ENCODE results near the gene RAP1GAP. TPM values are rescaled to one million over a fixed set of nuclear protein-coding genes. Genes with fewer than 3 reads are reported as not detected.

The RAP1GAP gene
- total RNA-seq, 1 donor from 2014 or later = 18.8 TPM

DNA sequence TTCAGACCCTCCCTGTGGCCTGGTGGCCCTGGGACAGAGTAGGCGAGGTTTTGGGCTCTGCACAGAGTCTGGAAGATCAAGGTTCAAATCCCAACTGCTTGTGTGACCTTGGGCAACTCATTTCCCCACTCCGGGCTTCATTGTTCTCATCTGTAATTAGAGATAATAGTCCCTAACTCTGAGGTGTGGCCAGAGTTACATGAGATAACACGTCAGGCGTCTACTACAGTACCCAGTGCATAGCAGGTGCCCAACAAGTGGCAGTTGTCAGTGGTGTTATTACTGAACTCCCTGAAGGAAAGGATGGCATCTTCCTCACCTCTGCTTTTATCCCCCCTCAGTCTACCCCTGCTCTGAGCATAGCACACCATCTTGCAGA lies 20.8 kb downstream of the RAP1GAP start:
- no peak for FAIRE-seq
- no peak for DNase-seq (ENCODE audit: low spot score in 2 of 2)

DNA sequence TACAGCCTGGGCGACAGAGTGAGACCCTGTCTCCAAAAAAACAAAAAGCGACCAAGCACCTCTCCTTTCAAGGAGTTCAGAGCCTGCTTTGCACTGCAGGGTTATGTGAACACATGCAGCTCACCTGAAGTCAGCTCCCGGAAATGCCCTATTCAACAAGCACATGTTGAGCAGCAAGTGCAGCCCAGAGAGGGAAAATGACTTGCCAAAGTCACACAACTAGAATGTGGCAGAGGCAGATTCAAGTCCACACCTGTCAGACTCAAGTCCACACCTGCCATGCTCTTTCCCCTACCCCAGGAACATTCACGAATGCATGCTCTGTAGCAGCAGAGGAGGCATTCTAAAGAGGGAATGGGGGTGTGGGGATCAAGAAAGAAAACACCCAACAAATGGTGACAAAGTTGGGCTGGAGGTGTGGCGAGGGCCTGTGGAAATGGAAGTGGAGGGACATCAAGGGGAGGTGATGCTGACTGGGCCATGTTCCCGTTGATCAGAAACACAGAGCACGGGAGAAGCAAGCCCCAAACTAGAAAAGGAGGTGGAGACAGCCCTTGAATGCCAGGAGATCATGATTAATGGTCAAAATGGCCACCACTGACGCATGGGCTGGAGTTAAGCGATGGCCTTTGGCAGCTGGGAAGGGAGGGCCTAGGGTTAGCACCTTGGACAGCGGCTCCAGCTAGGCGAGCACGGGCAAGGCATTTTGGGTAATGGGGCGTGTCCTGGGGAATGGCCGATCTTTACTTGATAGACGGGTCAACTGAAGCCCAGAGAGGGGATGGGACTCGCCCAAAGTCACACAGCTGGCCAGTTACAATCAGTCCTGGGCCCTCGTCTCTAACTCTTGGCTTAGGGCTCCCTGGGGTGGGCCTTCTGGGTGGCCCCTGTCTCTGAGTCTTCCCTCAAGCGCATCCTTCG lies 21.5 kb downstream of the RAP1GAP start:
- FAIRE-seq = no peak
- no peak for DNase-seq (ENCODE audit: low spot score in 2 of 2)

DNA sequence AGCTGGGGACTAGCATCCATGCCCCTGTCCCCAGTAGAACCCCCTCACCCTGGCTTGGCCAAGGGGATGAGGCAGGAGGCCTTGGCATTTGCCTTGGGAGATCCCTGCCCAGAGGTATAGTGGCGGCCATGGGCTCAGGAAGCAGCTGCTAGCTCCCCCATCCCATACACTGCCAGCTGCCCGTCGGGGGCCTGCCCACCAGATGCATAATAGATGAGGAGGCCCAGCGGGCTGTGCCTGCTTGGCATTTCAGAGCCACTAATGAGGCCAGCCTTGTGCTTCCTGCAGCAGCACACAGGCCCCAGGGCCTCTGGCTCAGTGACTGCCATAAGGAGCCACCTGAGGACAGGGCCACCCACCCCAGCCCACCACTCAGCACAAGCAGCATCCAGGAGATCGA lies 23.6 kb downstream of the RAP1GAP start:
- FAIRE-seq (no peak), DNase-seq (ENCODE audit: low spot score in 2 of 2) (no peak)

DNA sequence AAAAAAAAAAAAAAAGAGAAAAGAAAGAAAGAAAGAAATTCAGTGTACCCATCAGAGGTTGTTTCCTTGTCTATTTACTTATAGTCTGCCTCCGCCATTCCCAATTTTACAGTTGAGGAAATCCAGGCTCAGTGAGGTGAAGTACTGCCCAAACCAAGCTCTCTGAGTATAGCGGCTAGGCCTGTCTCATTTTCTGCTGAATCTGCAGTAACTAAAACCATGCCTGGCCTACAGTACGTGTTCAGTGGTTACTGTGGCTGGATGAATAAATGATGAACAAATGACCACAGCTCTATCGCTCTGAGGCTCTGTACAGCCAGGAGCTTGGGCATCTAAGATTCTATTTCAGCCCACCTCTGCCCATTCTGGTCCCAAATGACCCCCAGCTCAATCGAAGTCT lies 24.3 kb downstream of the RAP1GAP start:
- no peak for FAIRE-seq
- DNase-seq (ENCODE audit: low spot score in 2 of 2) = no peak

DNA sequence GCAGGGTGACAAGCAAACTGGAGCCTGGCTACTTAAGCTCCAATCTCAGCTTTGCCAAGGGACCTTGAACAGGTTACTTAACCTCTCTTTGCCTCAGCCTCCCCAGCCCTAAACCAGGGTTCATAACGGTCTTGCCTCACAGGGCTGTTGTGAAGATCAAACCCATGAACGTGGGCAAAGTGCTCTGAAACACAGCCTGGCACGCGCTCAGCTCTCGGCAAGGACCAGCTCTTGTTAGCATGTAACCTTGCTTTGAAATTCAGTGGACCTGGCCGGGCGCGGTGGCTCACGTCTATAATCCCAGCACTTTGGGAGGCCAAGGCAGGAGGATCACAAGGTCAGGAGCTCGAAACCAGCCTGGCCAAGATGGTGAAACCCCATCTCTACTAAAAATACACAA lies 24.8 kb downstream of the RAP1GAP start:
- FAIRE-seq (no peak), DNase-seq (ENCODE audit: low spot score in 2 of 2) (no peak)

DNA sequence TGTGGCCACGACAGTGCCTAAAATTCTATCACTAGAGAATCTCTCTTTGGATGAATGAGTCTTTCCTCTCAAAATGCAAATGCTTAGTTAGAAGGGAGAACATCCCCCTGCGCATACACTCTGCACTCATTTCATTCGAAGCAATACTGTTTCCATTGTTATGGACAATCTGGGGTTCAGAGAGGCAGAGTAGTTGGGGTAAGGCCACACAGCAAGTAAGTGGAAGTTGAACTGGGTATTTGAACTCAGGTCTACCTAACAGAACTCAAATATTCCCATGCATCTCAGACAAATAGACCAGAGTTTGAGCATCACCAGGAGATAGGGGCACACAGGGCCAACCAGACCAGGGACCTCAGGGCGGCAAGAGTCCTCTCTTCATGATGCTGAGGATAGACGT lies 25.5 kb downstream of the RAP1GAP start:
- DNase-seq (ENCODE audit: low spot score in 2 of 2) = no peak
- FAIRE-seq = no peak

DNA sequence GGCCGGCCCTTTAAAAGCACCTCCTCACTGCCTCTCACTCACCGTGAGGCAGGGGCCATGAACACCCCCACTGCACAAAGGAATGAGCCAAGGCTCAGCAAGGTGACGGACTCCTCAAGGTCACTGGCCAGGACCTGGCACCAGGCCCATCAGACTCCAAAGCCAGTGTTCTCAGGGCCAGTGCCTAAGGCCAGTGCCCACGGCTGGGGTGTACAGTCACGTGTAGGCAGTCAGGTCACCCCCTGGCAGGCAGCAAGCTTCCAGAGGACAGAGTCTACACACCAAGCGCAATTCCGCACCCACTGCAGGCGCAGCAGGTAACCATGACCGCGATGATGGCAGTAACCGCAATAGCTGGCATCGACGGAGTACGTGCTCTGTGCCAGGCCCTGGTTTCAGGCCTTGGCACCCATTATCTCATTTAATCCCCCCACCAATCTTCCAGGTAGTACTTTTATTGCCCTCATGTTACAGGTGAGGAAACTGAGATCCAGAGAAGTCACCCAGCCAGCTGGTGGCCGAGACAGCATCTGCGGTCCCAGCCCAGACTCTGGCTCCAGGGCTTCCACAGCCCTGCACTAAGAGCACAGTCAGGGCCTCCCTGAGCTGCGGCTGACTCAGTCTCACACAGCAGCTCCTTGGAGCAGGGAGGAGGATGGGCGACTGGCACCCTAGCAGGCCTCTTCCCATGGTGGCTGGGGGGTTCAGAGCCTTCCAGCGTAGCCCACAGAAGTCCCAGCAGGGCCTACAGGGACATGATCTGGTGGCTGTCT lies 27.0 kb downstream of the RAP1GAP start:
- FAIRE-seq (no peak), DNase-seq (ENCODE audit: low spot score in 2 of 2) (no peak)

DNA sequence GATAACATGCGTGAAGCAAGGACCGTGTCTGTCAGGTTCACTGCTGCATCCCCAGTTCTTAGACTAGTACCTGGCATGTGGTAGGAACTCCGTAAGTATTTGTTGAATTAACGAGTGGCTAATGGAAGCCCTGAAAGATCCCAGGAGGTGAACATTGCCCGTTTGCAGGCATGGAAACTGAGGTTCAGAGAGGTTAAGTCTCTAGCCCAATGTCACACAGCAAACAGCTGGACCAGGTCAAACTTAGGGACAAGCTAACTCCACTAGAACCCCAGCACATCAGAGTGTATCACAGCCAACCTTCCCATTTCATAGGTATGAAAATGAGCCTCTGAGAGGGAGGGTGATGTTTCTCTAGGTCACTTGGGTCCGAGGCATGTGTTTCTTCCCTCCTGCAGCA lies 27.6 kb downstream of the RAP1GAP start:
- DNase-seq (ENCODE audit: low spot score in 2 of 2) = no peak
- no peak for FAIRE-seq

DNA sequence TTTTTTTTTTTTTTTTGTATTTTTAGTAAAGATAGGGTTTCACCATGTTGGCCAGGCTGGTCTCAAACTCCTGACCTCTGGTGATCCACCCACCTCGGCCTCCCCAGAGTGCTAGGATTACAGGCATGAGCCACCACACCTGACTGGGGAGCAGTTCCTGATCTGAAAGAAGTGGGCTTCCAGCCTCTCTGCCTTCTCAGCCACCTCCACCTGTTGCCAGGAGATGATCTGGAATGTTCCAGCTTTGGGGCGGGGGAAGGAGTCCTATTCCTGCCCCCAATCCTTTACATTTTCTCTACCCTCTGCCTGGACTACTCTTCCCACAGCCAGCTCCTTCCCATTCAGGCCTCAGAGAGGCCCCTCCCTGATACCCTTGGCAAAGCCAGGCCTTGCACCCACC lies 28.1 kb downstream of the RAP1GAP start:
- FAIRE-seq = no peak
- no peak for DNase-seq (ENCODE audit: low spot score in 2 of 2)

DNA sequence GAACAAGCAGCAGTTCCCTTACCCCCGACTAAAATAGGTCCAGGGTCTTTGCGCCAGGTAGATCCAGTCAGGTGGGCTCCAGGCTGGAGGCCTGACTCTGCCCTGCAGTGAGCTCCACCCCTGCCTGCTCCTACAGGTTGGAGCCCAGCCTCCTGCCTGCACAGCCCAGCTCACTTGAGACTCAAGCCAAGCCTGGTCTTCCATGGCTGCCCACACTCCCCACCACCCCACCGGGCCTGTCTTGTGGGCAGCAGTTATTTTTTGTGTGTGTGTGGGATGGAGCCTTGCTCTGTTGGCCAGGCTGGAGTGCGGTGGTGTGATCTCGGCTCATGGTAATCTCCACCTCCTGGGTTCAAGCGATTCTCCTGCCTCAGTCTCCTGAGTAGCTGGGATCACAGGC lies 28.5 kb downstream of the RAP1GAP start:
- FAIRE-seq = no peak
- no peak for DNase-seq (ENCODE audit: low spot score in 2 of 2)

DNA sequence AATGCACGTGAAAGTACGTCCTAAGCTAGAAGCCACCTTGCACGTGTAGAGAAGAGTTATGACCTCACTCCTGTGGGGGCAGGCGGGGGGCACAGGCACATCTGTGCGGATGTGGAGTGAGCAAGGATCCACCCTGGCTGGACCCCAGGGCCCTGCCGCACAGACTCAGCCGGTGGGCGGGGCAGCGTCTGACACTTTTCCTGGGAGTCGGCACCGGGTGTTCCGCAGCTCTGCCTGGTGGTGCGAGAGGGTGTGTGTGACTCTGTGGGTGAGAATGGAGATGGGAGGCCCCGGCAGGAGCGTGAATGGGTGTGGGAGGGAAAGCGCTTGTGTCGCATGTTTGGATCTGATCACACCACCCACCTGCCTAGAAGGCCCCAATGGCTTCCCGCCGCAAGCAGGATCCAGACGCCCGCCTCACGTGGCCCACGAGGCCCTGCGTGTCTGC lies 29.5 kb downstream of the RAP1GAP start:
- DNase-seq (ENCODE audit: low spot score in 2 of 2) = no peak
- FAIRE-seq = no peak

DNA sequence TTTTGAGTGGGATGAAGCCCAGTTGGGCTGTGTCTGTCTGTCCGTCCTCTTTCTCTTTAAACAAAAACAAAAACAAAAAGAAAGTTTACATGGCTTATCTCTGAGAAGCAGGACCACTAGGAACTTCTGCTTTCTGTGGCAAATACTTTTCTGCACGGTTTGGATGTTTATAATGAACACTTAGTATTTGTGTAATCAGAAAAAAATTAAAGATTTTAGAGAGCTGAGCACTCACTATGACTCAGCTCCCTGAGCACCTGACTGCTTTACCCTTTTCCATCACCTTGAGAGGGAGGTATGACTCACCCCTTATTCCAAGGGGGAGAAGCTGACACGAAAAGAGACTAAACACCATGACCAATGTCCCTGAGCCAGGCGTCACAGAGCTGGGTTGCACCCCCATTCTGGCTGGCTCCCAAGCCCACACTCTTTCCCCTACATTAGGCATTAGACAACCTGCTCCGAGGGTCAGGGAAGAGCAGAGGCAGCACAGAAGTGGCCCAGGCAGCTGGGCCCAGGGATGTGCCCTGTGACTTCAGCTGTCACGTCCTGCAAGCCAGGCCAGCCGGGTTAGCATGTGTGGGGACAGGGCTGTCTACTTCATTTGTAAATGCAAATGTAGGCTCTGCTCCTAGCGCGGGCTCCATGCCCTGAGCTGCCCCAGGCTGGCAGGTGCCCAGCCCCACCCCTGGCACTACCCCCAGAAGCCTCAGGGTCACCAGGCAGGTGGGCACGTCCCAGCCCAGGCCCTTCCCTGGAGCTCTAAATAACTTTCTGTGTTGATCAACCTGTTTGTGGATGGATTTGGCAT lies 30.4 kb downstream of the RAP1GAP start:
- peak in 1 of 2 donors; percentile 64 for DNase-seq (ENCODE audit: low spot score in 2 of 2)
- no peak for FAIRE-seq

DNA sequence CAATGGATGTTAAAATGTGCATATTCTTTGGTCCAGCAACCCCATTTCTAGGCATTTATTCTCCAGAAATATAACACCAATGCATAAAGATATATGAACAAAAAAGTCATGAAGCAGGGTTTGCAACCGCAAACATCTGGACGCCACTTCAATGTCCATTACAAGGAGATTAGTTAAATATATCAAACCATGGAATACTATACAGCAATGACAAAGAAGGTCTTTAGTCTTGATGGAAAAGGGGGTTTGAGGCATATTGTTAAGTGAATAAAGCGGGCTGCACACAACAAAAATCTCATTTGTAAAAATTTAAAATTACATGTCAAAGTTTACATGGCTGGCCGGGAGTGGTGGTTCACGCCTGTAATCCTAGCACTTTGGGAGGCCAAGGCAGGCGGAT lies 31.6 kb downstream of the RAP1GAP start:
- DNase-seq (ENCODE audit: low spot score in 2 of 2) (no peak), FAIRE-seq (no peak)

DNA sequence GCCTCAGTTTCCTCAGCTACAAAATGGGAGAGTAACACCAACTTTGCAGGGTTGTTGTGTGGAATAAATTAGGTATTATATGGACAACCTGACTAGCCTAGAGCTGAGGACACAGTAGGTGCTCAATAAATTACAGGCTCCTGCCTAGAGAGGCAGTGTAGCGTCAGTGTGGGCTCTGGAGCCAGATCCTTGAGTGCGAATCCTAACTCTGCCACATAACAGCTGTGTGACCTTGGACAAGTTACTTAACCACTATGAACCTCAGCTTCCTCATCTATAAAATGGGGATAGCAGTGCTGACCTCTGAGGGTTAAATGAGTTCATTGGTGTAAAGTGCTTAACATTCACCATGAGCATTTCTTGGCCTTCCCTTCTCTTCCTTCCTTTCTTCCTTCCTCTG lies 33.1 kb downstream of the RAP1GAP start:
- FAIRE-seq = no peak
- DNase-seq (ENCODE audit: low spot score in 2 of 2) = no peak

DNA sequence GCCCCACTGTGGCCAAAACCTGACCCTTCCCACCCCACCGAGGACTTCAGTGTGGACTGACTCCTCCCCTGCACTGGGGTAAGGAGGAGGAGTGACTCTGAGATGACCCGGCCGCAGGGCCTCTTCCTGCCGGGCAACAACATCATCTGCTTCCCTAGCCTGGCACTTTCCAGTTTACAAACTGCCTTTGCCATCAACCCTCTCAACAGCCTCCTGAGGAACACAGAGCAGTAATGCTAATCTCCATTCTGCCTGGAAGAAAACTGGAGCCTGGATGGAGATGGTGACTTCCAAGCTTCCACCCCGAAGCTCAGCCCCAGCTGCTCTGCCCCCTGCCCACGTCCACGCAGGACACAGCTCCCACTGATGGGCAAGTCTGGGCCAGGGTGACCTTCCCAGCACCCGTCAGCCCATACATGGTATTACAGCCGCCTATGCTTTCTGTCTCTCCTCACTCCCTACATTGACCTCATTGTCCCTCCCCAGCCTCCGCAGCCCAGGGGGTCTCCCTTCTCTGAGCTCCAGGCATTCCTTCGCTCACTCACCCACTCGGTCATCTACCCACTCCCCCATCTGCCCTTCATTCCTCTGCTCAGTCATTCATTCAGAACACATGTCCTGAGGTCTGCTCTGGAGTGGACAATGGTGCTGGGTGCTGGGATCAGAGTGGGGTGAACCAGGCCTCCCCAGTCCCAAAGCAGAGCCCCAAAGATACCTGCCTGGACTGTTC lies 34.2 kb downstream of the RAP1GAP start:
- FAIRE-seq = no peak
- DNase-seq (ENCODE audit: low spot score in 2 of 2) = no peak

DNA sequence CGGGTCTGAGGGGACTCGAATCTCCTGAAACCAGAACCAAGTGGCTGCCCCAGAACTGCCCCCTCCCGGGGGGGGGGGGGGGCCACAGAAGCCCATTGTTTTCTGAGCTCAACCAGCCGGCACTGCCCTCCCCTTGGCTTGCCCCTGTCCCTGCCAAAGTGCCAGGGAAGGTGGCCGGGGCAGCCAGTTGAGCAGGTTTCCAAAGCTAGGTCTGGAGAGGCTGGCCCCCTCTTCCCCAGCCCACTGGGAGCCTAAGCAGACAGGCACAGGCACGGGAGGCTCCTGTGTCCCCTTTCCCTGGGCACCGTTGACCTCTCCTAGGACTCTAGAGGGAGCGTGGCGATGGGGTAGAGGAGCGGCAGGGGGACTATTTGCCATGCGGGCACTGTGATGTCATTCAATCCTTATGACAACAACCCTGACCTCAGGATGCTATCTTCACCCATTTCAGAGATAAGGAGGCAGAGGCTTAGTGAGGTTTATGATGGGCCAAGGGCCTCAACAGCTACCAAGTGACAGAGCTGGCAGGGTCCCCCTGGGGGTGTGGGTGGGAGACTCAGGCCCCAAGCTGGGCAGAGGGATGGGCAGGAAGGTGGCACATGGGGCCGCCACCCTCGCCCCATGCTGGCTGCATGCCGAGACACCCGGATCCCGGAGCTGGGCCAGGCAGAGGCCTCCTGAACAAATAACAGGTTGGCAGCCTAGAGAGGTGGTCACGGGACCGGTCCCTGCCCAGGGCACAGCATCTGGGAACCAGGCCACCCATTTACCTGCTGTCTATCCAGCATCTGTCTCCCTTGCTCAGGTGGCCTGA lies 35.0 kb downstream of the RAP1GAP start:
- FAIRE-seq = no peak
- no peak for DNase-seq (ENCODE audit: low spot score in 2 of 2)

DNA sequence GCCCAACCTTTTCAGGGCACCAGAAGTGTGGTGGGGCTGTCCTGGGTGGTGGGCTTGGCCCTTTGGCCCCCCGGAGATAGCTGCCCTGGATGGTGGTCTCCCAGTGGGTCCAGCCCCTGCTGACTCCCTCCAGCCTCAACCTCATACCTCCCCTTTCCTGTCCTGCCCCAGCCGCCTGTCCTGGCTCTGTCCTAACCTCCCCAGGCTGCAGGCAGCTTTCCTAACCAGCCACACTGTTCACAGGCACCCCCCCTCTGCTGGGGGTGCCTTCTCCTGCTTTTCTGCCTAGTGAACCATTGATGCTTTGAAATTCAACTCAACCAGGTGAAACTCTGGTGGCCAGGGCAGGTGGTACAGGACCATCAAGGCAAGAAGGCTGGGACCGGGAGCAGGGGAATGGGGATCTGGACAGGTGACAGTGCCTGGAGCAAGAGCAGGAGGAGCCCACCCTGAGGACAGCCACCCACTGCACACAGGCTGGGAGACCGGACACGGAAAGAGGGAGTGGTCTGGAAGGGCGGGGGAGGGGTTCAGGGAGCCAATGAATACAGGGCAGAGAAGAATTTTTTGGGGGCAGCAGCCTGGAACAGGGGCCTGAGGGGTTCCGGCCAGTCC lies 35.9 kb downstream of the RAP1GAP start:
- FAIRE-seq = no peak
- DNase-seq (ENCODE audit: low spot score in 2 of 2) = no peak

DNA sequence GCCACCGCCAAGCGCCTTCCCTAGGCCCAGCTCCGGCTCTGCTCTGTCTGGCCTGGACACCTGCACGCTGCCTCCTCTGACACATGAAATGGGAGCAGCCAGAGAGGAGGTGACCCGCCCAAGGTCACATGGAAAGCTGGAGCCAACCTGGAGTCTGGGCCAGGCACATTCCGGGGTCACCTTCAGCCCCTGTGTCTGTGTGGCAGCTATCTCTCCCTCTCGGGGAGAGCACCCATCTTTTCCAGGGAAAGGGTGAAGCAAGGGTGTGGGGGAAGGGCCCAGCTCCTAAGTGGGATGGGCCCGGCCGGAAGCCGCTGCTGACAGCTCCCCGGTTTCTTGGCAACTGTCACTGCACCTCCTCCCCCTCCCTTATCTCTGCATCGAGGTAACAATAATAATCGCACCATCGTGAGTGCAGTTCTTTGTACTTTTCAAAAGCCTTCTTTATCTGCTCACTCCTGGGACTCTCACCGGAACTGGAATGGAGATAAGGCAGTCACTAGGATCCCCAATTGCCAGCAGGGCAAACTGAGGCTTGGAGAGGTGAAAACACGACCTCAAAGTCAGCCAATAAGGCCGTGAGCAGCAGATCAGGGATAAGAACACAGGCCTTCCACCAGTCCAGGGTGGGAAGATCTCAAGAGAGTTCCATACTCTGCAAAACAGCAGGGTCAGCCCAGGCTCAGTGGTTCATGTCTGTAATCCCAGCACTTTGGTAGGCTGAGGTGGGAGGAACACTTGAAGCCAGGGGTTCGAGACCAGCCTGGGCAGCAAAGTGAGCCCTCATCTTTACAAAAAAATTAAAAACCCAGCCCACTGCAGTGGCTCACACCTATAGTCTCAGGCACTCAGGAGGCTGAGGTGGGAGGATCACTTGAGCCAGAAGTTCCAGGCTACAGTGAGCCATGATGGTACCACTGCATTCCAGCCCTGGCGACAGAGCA lies 36.9 kb downstream of the RAP1GAP start:
- DNase-seq (ENCODE audit: low spot score in 2 of 2) = no peak
- FAIRE-seq = no peak
